H1 (cell line): ENCODE results near the gene ARHGDIG. TPM values are rescaled to one million over a fixed set of nuclear protein-coding genes. Genes with fewer than 3 reads are reported as not detected.

Experiments used
- BRCA1 ChIP-seq: IDR thresholded peaks from 2 replicates; pipeline ENCODE4 v1.6.1; 2012; ENCODE audit warnings: low read depth, low read length, improper control_type of control experiment
- CBX5 ChIP-seq: fragments of 300-800, 300-1000 bp; sonication (generic); IDR thresholded peaks from 2 replicates; pipeline ENCODE4 v1.7.1; 2016; ENCODE audit warnings: antibody characterized with exemption, low read length, low read depth
- HDAC2 ChIP-seq, 2 experiments: fragments of 300-600 bp in 1 of 2; sonication (generic) in 1 of 2; IDR thresholded peaks; 2 replicates each; pipeline ENCODE4 v1.6.1; 2011 to 2012; ENCODE audit warnings: low read depth in 2 of 2, low read length in 2 of 2, mild to moderate bottlenecking in 2 of 2, moderate library complexity in 2 of 2, borderline replicate concordance in 1 of 2, inconsistent platforms in 1 of 2
- JUN ChIP-seq: IDR thresholded peaks from 2 replicates; pipeline ENCODE4 v1.6.1; 2011; ENCODE audit warnings: low read depth, mild to moderate bottlenecking, improper control_type of control experiment, low read length
- KDM1A ChIP-seq: fragments of 200-600, 300-600 bp; sonication (generic); IDR thresholded peaks from 2 replicates; pipeline ENCODE4 v1.7.1; 2016; ENCODE audit warnings: mild to moderate bottlenecking, low read length, borderline replicate concordance
- MAFK ChIP-seq: IDR thresholded peaks from 2 replicates; pipeline ENCODE4 v1.6.1; 2012; ENCODE audit warnings: low read depth, mild to moderate bottlenecking, improper control_type of control experiment, low read length
- PHF8 ChIP-seq: fragments of 200-600 bp; sonication (generic); conservative IDR thresholded peaks from 2 replicates; pipeline ENCODE4 v1.7.1; 2012; ENCODE audit warnings: low read depth, mild to moderate bottlenecking, inconsistent platforms, low read length, moderate library complexity
- POLR2A ChIP-seq, 2 experiments: IDR thresholded peaks; 1 replicate in 1 of 2; 2 replicates in 1 of 2; pipeline ENCODE4 v1.6.1; 2011; ENCODE audit warnings: low read depth in 2 of 2, low read length in 2 of 2, mild to moderate bottlenecking in 2 of 2; ENCODE audit errors: control extremely low read depth in 1 of 2
- POU5F1 ChIP-seq: IDR thresholded peaks from 2 replicates; pipeline ENCODE4 v1.6.1; 2011; ENCODE audit warnings: low read depth, mild to moderate bottlenecking, low read length, moderate library complexity
- RAD21 ChIP-seq, 2 experiments: IDR thresholded peaks in 1 of 2; conservative IDR thresholded peaks in 1 of 2; 2 replicates each; pipeline ENCODE4 v1.6.1; 2011; ENCODE audit warnings: low read depth in 2 of 2, low read length in 2 of 2, improper control_type of control experiment in 1 of 2, inconsistent platforms in 1 of 2, mild to moderate bottlenecking in 1 of 2, moderate library complexity in 1 of 2
- RBBP5 ChIP-seq: IDR thresholded peaks from 2 replicates; pipeline ENCODE4 v1.7.1; 2012; ENCODE audit warnings: low read depth, mild to moderate bottlenecking, inconsistent platforms, low read length, moderate library complexity, borderline replicate concordance
- SP1 ChIP-seq: IDR thresholded peaks from 2 replicates; pipeline ENCODE4 v1.6.1; 2011; ENCODE audit warnings: low read depth, low read length
- SP2 ChIP-seq: IDR thresholded peaks from 2 replicates; pipeline ENCODE4 v1.6.1; 2012; ENCODE audit warnings: mild to moderate bottlenecking, low read length, inconsistent platforms
- SUZ12 ChIP-seq: fragments of 200-600 bp; sonication (generic); IDR thresholded peaks from 2 replicates; pipeline ENCODE4 v1.6.1; 2012; ENCODE audit warnings: mild to moderate bottlenecking, inconsistent platforms, low read length, moderate library complexity, mixed read lengths
- TAF1 ChIP-seq: IDR thresholded peaks from 2 replicates; pipeline ENCODE4 v1.6.1; 2011; ENCODE audit warnings: mild to moderate bottlenecking, low read depth, low read length
- TAF7 ChIP-seq: optimal IDR thresholded peaks from 2 replicates; pipeline ENCODE3; 2011; ENCODE audit warnings: low read depth, mild to moderate bottlenecking, inconsistent platforms, low read length, moderate library complexity, borderline replicate concordance
- polyA plus RNA-seq, 7 experiments: library from polyadenylated mRNA; depleted of rRNA in 3 of 7; stranded (reverse) in 5 of 7; unstranded in 2 of 7; fragments of >200 nt in 5 of 7; fragments of 200-250 nt in 2 of 7; gene quantifications; 1 replicate in 5 of 7; 2 replicates in 1 of 7; 4 replicates in 1 of 7; pipeline versions ENCODE4 v1.2.1 to v1.2.3, GENCODE V29; 2011 to 2013; ENCODE audit warnings: missing spikeins in 2 of 7, mixed read lengths in 2 of 7
- total RNA-seq: library from RNA; stranded (reverse); fragmentation: NEBNext Ultra II Directional; extraction: Animal tissue kit (Norgen Biotek cat#: 25700); gene quantifications from 2 replicates; pipeline ENCODE4 v1.2.1, GENCODE V29; 2021

The ARHGDIG gene
- total and polyA plus RNA-seq, 2 of the 8 experiments (the other 6 are each of a cell fraction or from before 2014, with no cell fraction given) = 1.2 to 2.9 TPM

DNA sequence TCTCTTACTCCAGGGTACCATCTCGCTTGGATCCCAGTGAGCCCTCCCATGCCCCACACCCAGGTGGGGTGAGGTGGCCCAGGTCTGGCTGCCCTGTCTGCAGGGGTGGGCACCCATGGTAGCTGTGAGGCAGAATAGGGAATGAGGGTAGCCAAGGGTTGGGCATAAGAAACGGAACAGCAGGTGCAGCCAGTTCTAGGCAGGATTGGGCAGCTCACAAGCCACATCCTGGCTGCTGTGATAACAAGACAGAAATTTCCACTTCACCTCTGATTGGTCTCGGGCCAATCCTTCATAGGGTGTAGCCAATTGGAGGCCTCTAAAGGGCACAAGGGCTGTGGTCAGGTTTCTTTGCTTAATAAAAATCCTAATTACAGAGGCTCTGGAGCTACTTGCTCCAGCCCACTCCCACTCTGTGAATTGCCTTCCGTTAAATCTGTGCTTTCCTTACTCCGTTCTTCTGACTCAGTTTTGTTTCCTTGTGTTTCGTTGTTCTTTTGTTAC lies 1.5 kb upstream of the ARHGDIG start (continued):
- TF ChIP-seq MAFK = no peak
- no peak for TF ChIP-seq RAD21 (IDR thresholded peaks at IDR 0.05 in 1 of 2, conservative IDR thresholded peaks at IDR 0.05 in 1 of 2; ENCODE audit: low read depth in 2 of 2, low read length in 2 of 2)
- TF ChIP-seq POU5F1 = no peak
- TF ChIP-seq HDAC2 (IDR thresholded peaks at IDR 0.05; ENCODE audit: borderline replicate concordance in 1 of 2, low read depth in 2 of 2, low read length in 2 of 2) = no peak
- TF ChIP-seq JUN = 0 out of 2 replicates have a peak, but pooled peaks have one; percentile 3
- no peak for TF ChIP-seq TAF7
- peak; percentile 20; the same call in 1 of the 2 replicates for TF ChIP-seq SP2
- no peak for TF ChIP-seq KDM1A
- TF ChIP-seq TAF1 = no peak
- no peak for TF ChIP-seq RBBP5
- TF ChIP-seq BRCA1 = no peak
- TF ChIP-seq SP1 = peak; percentile 92
- TF ChIP-seq SUZ12 = no peak
- TF ChIP-seq PHF8 = no peak
- no peak for TF ChIP-seq POLR2A (IDR thresholded peaks at IDR 0.05; ENCODE audit: control extremely low read depth in 1 of 2, low read depth in 2 of 2, low read length in 2 of 2)
- no peak for TF ChIP-seq CBX5
